Measurements from ENCODE around the gene KIF6.

Gene KIF6

GRCh38 chr6:39439342-39440038 lies 285.7 kb downstream of the KIF6 start:
- no peak for DNase-seq

DNA sequence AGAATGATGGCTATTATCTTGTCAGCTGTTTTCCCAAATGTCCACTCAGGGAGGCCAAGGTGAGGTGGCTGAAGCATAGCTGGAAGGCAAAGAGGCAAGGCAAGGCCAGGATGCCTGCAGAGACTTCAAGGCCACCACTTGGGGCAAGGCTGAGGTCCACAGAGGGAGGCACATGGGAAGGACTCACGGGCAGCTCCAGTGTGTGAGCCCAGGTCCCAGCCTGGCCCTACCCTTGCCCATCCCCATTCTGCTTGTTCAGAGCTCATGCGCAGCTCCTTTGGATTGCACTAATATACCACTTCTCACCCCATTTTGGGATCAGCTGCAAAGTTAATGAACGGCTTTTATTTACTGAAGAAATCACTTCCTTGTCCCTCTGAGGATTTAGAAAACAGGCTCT lies 291.6 kb downstream of the KIF6 start:
- DNase-seq = no peak

GRCh38 chr6:39432330-39433025 lies 292.7 kb downstream of the KIF6 start:
- DNase-seq = no peak

DNA sequence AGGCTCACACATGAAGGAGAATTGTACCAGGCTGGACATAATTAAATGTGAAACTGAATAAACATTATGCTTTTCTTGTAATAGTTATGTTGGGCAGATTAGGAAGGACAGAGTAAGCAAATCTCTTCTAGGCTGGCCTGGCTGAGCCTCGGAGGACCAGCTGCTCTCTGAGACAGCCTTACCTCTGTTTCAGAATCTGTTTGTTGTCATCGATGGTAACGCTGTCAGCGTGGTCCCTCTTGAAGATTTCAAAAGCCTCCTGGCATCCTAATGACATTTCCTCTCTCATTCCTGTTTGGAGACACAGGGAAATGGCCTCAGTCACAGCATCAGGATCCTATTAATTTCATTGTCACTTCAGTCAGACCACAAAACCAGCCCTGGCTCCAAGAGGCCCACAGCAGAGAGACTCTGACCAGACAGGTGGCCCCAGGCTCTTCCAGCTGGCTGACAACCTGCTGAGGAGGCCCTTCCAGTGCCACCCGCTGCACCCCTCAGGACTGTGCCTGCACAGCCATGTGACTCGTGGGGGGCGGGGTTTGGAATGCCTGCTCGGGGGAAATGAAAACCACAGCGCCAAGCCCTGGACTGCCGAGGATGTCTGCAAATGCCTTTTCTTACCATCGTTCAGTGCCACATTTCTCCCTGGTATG lies 294.2 kb downstream of the KIF6 start:
- no peak for DNase-seq

GRCh38 chr6:39430446-39430845 lies 294.8 kb downstream of the KIF6 start:
- DNase-seq = no peak

GRCh38 chr6:39428816-39429215 lies 296.4 kb downstream of the KIF6 start:
- no peak for DNase-seq

GRCh38 chr6:39428152-39428551 lies 297.1 kb downstream of the KIF6 start:
- no peak for DNase-seq

- peak; percentile 19 for DNase-seq
These were observed 299.1 kb downstream of the KIF6 start for GRCh38 chr6:39426073-39426456.

DNA sequence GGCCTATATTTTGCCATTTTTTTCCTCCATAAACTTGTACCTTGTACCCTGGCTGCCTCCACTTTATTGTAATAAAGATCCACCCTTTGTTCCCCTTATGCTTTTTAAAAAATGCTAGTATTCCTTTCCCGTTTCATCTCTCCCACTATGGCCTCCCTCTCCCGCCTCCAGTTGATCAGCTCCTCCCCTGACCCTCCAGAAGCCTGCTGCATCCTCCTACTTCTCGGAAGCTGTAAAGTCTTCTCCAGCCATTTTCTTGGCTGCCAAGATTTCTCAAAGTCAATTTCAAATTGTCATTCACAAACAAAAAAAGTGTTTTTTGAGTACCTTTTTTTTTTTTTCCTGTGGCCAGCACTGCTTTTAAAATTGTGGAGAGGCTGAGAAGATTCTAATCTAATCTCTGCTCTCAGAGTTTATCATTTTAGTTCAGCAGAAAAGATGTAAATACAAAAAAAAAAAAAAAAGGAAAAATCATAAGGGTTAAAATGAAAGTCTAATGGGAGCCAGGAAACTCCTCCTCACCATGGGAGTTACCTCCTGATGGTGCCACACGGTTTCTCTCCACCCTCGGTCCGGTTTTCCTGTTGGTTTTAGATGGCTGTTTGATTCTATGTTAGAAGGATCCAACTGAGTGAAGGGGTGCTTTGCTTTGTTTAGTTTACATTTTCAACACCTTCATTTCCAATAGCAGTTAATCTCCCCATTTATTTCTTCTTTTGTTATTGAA lies 299.7 kb downstream of the KIF6 start:
- DNase-seq = no peak

DNA sequence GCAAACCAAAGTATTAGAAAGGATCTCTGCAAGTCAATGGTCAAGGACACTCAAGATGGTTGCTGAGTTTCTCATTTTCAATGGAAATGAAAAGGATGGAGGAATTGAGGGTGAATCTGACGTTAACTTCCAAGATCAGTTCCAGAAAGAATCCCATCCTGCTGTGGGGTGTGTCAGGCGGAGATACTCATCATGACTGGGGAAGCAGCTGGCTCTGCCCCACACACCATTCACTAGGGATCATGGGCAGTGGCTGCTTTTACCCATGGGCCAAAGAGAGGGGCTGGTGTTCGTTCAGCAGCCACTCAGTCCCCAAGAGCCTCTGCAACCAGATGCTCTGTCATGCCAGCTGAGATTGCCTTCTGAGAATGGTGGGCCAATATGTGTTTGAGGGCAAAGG lies 300.4 kb downstream of the KIF6 start:
- DNase-seq = no peak

DNA sequence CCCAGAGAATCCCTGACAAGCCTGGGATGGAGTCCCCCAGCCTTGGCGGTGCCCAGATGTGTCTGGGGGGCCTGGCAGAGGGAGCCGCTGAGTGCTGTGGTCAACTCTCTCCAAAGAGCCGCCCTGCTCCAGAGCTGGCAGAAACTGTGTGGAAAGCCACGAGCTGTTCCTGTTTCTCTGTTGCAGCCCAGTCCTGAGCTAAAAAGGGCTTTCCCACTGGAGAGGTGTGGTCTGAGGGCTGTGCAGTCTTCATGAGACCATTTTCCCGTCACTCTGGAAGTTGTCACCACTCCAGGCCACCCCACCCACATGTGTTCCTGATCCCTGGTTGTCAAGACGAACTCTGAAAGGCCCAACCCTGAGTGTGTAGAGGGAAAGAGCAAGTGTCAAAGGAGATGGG lies 303.0 kb downstream of the KIF6 start:
- no peak for DNase-seq

DNA sequence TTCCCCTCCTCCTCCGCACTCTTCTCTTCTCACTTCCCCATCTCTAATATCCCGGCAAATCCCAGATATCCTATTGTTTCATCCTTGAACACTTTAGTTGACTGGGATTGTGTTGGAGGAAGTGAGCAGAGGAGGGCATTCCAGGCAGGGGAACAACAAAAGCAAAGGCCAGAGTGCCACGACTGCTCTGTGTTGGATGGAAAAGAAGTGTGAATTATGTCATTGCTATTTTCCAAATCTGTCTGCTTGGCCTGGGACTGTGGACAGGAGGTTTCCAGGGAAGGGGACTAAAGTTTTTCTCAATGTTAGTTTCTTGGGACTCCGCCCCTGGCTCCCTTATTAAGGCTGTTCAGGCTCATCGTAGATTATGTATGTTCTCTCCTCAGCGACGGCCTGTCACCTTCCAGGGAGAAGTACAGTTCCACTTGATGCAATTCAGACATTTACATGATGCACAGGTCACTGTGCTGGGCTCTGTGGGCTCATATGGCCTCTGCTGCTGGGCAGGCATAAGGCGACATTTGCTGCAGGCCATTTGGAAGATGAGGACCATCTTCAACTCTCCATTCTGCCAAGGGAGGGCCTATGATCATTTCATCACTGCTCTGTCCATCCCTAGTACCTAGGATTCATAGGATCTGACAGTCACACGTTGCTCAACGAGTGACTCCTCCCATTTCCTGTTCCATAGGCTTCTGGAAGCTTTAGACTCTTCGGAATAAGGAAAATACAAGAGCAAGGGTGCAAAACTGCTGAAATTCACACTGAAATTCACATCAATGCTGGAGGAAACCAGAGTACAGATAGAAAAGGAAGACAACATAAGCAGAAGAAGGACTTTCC lies 303.6 kb downstream of the KIF6 start:
- DNase-seq = no peak

DNA sequence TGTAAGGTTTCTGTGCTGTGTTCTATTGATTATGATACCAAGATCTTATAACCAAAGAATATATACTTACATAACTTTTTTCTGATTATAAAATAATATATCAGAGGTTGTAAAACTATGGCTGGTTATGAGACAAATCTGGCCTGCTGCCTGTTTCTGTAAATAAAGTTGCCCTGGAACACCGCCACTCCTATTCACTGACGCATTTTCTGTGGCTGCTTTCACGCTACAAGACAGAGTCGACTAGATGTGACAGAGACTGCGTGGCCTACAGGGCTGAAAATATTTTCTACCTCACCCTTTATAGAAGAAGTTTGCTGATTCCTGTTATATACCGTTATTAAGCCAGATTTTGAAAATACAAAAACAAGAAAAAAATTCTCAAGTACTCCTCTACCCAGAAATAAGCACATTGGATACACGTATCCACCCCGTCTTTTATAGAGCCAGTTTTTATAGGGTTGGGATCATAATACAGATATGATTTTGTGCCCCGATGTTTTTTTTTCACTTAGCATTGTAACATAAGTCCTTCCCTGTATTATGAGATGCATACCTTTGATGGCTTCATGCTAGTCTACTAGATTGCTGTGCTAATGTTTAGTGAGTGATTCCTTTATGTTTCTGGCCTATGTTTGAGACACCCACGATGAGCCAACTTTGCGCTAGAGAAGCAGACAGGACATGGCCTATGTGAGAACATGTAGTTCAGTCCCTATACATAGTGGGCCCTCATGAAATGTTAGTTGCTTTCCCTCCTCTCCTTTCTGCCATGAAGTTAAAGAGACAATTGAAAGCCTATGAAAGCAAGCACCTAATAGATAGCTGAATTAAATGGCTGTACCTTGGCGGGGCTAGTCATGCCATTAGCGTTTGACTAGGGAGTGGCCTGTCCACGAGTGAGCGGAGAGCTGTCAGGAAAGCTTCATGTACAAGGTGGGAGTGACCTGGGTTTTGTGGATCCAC lies 304.6 kb downstream of the KIF6 start:
- DNase-seq = no peak

DNA sequence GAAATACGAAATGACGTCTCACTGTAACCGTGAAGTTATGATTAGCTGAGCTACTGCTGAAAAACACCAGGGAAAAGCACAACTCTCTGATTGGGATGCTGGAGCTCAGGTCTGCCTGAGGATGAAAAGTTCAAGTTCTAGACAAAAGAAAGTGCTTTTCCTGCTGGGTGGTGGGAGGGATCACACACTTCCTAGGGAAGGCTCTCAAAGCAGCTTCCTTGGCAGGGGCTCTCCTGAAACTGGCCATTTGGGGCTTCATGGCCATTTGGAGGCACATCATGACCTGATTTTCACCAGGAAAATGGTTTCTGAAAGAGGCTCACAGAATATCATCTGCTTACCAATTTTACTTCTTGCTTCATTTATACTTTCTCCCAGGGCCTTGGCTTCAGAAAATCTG lies 305.6 kb downstream of the KIF6 start:
- no peak for DNase-seq

GRCh38 chr6:39417440-39417839 lies 307.8 kb downstream of the KIF6 start:
- DNase-seq = no peak

DNA sequence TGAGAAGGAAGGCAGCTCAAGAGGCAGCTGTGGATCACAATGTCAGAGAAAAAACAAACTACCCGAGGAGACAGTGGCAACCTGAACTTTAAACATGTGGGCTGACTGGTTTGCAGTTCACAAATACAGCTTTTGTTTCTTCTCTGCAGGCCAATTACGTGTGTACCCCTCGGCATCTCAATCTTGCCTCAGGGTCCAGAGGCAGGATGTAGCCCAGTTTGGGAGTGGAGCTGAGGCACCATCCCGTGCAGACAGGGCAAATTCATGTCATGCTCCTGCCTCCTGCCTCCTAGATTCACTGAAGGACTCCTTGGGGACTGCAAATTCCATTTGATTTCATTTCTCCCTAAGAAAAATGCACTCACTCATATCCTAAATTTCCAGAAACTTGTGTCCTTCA lies 308.5 kb downstream of the KIF6 start:
- DNase-seq = peak; percentile 67

DNA sequence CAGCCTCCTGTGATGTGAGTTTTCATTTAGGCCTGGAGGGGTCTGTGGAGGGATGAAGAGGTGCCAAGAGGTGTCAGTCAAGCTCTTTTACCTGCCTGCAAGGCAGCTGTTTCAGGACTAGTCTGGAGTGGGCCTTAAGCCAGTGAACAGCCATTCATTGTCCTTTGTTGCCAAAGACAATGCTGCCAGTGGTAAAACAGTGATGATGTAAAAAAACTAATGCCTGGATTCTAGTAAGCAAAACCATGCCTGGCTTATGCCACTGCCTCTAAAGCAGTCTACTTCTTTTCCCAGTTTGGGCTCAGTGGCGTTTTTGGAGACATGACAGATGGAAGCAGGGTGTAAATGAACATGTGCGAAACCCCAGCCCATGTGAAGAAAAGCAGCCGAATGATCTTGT lies 309.2 kb downstream of the KIF6 start:
- no peak for DNase-seq

DNA sequence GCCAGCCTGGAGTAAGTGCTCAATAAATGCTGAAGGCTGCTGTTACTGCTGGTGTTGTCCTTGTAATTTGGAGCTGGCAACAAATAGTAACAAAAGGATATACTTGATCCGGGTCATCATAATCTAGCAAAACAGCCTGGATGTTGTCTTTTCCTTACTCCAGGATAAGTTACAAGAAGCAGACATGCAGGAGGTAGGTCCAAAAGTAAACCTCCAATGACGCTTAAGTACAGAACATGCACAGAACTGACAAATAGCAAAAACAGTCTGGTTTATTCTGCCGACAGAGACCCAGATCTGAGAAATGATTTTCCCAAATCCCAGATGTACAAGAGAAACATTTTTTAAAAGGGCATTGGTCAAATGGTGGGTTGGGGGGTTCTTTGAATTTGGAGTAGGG lies 309.7 kb downstream of the KIF6 start:
- no peak for DNase-seq

DNA sequence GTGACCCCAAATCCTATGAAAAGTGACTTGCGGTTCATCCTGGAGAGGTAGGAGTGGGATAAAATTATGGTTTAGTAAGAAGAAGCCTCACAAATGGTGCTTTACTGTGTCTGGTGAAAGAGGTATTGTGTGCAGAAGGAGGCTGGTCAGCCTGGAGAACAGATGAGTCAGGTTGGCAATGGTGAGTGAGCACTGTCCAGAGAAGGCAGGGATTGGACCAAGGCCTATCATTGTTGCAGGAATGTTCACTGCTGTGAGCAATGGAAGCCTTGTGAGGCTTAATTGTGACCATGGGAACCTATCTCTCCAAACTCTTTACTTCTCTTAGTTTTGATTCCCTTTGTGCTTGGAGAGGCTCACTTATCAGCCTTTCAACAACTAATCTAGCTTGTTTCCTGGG lies 313.7 kb downstream of the KIF6 start:
- DNase-seq = no peak

DNA sequence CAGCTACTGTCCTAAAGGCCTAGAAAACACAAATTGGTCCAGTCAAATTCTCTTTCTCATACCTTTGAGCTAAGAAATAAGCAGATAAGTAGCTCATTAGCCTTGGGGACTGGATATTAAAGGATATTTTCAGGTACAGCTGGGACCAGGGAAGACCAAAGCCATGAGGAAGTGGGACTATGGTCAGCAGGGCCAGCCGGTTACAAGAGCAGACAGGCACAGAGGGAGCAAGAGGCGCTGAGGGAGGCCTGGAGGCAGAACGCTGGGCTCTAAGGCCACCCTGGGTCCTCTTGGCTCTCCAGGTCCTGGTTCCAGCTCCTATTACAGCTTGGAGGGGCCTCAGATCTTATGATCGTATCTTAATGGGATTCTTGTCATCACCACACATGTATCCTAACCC lies 314.2 kb downstream of the KIF6 start:
- no peak for DNase-seq

DNA sequence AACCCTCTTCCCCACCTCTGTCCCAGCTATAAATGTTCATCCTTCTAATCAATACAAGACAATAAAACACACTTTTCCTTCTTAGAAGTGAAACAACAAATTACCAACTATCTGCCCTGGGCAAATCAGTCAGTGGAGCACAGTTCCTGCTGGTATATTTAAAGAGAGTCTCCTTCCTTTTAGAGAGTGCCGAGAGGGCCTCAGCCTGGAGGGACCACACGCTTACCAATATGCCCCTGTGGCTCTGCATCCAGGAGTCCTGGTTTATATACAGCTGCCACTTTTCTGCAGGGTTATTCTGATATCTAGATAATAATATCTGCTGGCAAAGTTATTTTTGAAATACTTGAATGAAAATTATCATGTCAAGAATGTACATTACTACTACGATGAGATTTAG lies 315.3 kb downstream of the KIF6 start:
- no peak for DNase-seq

All from amniotic stem cell (primary cell).